SU-DHL-6 (cell line): ENCODE measurements around the gene FARS2.

Source experiments
- H2AFZ ChIP-seq: fragments of 200-600 bp; sonication (generic); 2 replicates; pipeline ENCODE4 v1.6.1; 2014; ENCODE audit warnings: low read depth, mild to moderate bottlenecking, moderate library complexity, mixed read lengths, antibody characterized with exemption, low read length; ENCODE audit not compliant: severe bottlenecking
- H3F3A ChIP-seq: fragments of 200-600 bp; shearing (Covaris generic); 2 replicates; pipeline ENCODE4 v1.6.0; 2016; ENCODE audit warnings: antibody characterized with exemption, mild to moderate bottlenecking; ENCODE audit not compliant: insufficient read depth
- H3K27ac ChIP-seq: fragments of 200-600 bp; sonication (generic); 2 replicates; pipeline ENCODE4 v1.5.1; 2016; ENCODE audit warnings: low read depth, mild to moderate bottlenecking, low read length, moderate library complexity, mixed read lengths
- H3K27me3 ChIP-seq: fragments of 200-600 bp; sonication (generic), shearing (Covaris generic); 2 replicates; pipeline ENCODE4 v1.6.0; 2014; ENCODE audit warnings: mild to moderate bottlenecking, low read length
- H3K36me3 ChIP-seq: fragments of 200-600 bp; sonication (generic); 2 replicates; pipeline ENCODE4 v1.6.1; 2014; ENCODE audit warnings: mild to moderate bottlenecking, low read length, mixed read lengths
- H3K4me2 ChIP-seq: fragments of 300-600, 200-600 bp; shearing (Covaris generic), sonication (generic); 2 replicates; pipeline ENCODE4 v1.6.0; 2014; ENCODE audit warnings: low read length, low read depth, mild to moderate bottlenecking; ENCODE audit not compliant: poor library complexity, severe bottlenecking
- H3K4me3 ChIP-seq: fragments of 200-600 bp; sonication (generic); 2 replicates; pipeline ENCODE4 v1.5.1; 2014; ENCODE audit warnings: antibody characterized with exemption, low read length, mild to moderate bottlenecking, mixed read lengths; ENCODE audit not compliant: insufficient read depth, poor library complexity, severe bottlenecking
- H3K79me2 ChIP-seq: fragments of 200-600 bp; sonication (generic); 2 replicates; pipeline ENCODE4 v1.6.1; 2014; ENCODE audit warnings: mild to moderate bottlenecking, low read length, moderate library complexity; ENCODE audit not compliant: insufficient read depth
- H3K9ac ChIP-seq: fragments of 200-600 bp; sonication (generic); 2 replicates; pipeline ENCODE4 v1.7.0; 2014; ENCODE audit warnings: mild to moderate bottlenecking, low read length
- H3K9me2 ChIP-seq: fragments of 200-600 bp; sonication (generic); replicated peaks from 2 replicates; pipeline ENCODE4 v1.6.1; 2014; ENCODE audit warnings: low read length; ENCODE audit not compliant: insufficient read depth
- H3K9me3 ChIP-seq: fragments of 200-600 bp; sonication (generic); 2 replicates; pipeline ENCODE4 v1.6.1; 2014; ENCODE audit warnings: low read length, mixed read lengths; ENCODE audit not compliant: insufficient read depth
- H4K20me1 ChIP-seq: fragments of 200-600 bp; sonication (generic); 2 replicates; pipeline ENCODE4 v1.6.1; 2014; ENCODE audit warnings: low read depth, mild to moderate bottlenecking, antibody characterized with exemption, low read length, moderate library complexity, mixed read lengths
- CTCF ChIP-seq: fragments of 200-600 bp; sonication (generic); IDR thresholded peaks from one replicate; pipeline ENCODE4 v1.5.1; 2017; ENCODE audit warnings: antibody characterized with exemption, mild to moderate bottlenecking, low read length, moderate library complexity; ENCODE audit not compliant: insufficient read depth, poor library complexity, severe bottlenecking
- EZH2phosphoT487 ChIP-seq: fragments of 200-600 bp; sonication (generic), shearing (Covaris generic); conservative IDR thresholded peaks from 2 replicates; pipeline ENCODE4 v1.6.1; 2018; ENCODE audit warnings: mild to moderate bottlenecking, antibody characterized with exemption, low read length, moderate library complexity, mixed read lengths

The FARS2 gene

GRCh38 chr6:5305968-5306626 is 44.8 kb downstream of the FARS2 start:
- no peaks in the 10 kb centered on the region for H3K9me3 ChIP-seq
- H3K9ac ChIP-seq = no peak overlapping the region
- H3K27ac ChIP-seq = no peak overlapping the region
- no peak overlapping the region for H3K4me2 ChIP-seq
- H3K36me3 ChIP-seq = no peaks in the 10 kb centered on the region
- peaks cover 66% of the 10 kb centered on the region for H4K20me1 ChIP-seq
- no peak overlapping the region for H2AFZ ChIP-seq
- no peak overlapping the region for H3K4me3 ChIP-seq
- TF ChIP-seq EZH2phosphoT487 (no peak), CTCF (no peak)
- no peaks in the 10 kb centered on the region for H3K9me2 ChIP-seq
- no peaks in the 10 kb centered on the region; the same call in 1 of the 2 replicates for H3K27me3 ChIP-seq
- no peaks in the 10 kb centered on the region for H3F3A ChIP-seq
- no peaks in the 10 kb centered on the region for H3K79me2 ChIP-seq

GRCh38 chr6:5307058-5307457 is 45.7 kb downstream of the FARS2 start:
- no peaks in the 10 kb centered on the region for H3K9me3 ChIP-seq
- H3K27me3 ChIP-seq = no peaks in the 10 kb centered on the region; the same call in 1 of the 2 replicates
- no peaks in the 10 kb centered on the region for H3K79me2 ChIP-seq
- H3F3A ChIP-seq = no peaks in the 10 kb centered on the region
- no peak overlapping the region for H2AFZ ChIP-seq
- no peaks in the 10 kb centered on the region for H3K36me3 ChIP-seq
- no peak for TF ChIP-seq CTCF
- TF ChIP-seq EZH2phosphoT487 = no peak
- H3K4me3 ChIP-seq = no peak overlapping the region
- H3K4me2 ChIP-seq = no peak overlapping the region
- H3K9me2 ChIP-seq = no peaks in the 10 kb centered on the region
- H4K20me1 ChIP-seq = peaks cover 68% of the 10 kb centered on the region
- no peak overlapping the region for H3K9ac ChIP-seq
- no peak overlapping the region for H3K27ac ChIP-seq

- no peaks in the 10 kb centered on the region for H3F3A ChIP-seq
- H3K27me3 ChIP-seq = no peaks in the 10 kb centered on the region
- TF ChIP-seq CTCF (no peak), EZH2phosphoT487 (no peak)
- no peak overlapping the region for H3K27ac ChIP-seq
- no peak overlapping the region for H3K4me3 ChIP-seq
- H3K9ac ChIP-seq = no peak overlapping the region
- peaks cover 65% of the 10 kb centered on the region for H4K20me1 ChIP-seq
- H3K9me3 ChIP-seq = no peaks in the 10 kb centered on the region
- no peaks in the 10 kb centered on the region for H3K79me2 ChIP-seq
- H3K36me3 ChIP-seq = no peaks in the 10 kb centered on the region
- H3K9me2 ChIP-seq = no peaks in the 10 kb centered on the region
- H3K4me2 ChIP-seq = no peak overlapping the region
- H2AFZ ChIP-seq = no peak overlapping the region
Observed at GRCh38 chr6:5308066-5308465, 46.8 kb downstream of the FARS2 start.
